RWPE2 (cell line): ENCODE results near the gene NAV2.
A peak's percentile ranks its signal among the peaks of the same experiment; 100 is the strongest.

ENCODE experiments used
- ATAC-seq: fragments of 200-7000 bp; cut with Tn5 transposase; 3 replicates; pipeline ENCODE4 v1.9.1; 2021; ENCODE audit warnings: low read depth
- DNase-seq: peaks from one replicate; pipeline ENCODE4 v3.0.0-alpha.2; 2020; ENCODE audit warnings: low spot score
- H3K27ac ChIP-seq: fragments of 450-650 bp; 2 replicates; pipeline ENCODE4 v1.5.1; 2017; ENCODE audit warnings: mild to moderate bottlenecking; ENCODE audit not compliant: poor library complexity, severe bottlenecking
- H3K27me3 ChIP-seq: fragments of 250-450 bp; sonication (Bioruptor Pico); 2 replicates; pipeline ENCODE4 v1.5.1; 2021; ENCODE audit warnings: mild to moderate bottlenecking, moderate library complexity; ENCODE audit not compliant: insufficient read depth, poor library complexity, severe bottlenecking
- H3K36me3 ChIP-seq: fragments of 250-450 bp; sonication (Bioruptor Pico); 2 replicates; pipeline ENCODE4 v1.5.1; 2020; ENCODE audit warnings: low read depth, mild to moderate bottlenecking, moderate library complexity
- H3K4me1 ChIP-seq: fragments of 250-450 bp; sonication (Bioruptor Pico); 2 replicates; pipeline ENCODE4 v1.5.1; 2021; ENCODE audit warnings: mild to moderate bottlenecking, moderate library complexity; ENCODE audit not compliant: insufficient read depth, poor library complexity, severe bottlenecking
- H3K4me3 ChIP-seq: fragments of 250-450 bp; sonication (Bioruptor Pico); 2 replicates; pipeline ENCODE4 v1.5.1; 2021; ENCODE audit warnings: mild to moderate bottlenecking, moderate library complexity; ENCODE audit not compliant: severe bottlenecking
- H3K9me3 ChIP-seq: fragments of 250-450 bp; sonication (Bioruptor Pico); 2 replicates; pipeline ENCODE4 v1.5.1; 2021; ENCODE audit warnings: mild to moderate bottlenecking, moderate library complexity; ENCODE audit not compliant: severe bottlenecking
- TF ChIP-seq, protein P1 (sequence below): fragments of 450-650 bp; IDR thresholded peaks from one replicate; pipeline ENCODE4 v1.5.1; 2017; ENCODE audit warnings: mild to moderate bottlenecking, moderate library complexity; ENCODE audit not compliant: poor library complexity, severe bottlenecking

Gene NAV2

DNA sequence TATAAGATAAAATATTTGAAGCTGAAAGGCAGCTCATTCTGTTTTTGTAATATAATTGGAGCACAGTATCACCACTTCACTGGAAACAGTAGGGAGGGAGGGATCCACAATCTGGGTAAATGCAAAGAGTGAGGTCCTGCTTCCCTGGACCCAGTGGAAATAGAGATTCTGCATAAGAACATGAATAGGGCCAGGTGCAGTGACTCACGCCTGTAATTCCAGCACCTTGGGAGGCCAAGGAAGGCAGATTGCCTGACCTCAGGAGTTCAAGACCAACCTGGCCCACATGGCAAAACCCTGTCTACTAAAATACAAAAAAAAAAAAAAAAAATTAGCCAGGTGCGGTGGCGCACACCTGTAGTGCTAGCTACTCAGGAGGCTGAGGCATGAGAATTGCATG, 303.9 kb downstream of the NAV2 start:
- Histone ChIP-seq H3K4me3 (no peak overlapping the region), H3K9me3 (no peaks in the 10 kb centered on the region), H3K27me3 (no peaks in the 10 kb centered on the region), H3K36me3 (no peaks in the 10 kb centered on the region), H3K4me1 (peaks cover 29% of the 10 kb centered on the region), H3K27ac (peak overlapping the region; percentile 30)
- ATAC-seq (no peak), DNase-seq (no peak)
- TF ChIP-seq, protein P1, sequence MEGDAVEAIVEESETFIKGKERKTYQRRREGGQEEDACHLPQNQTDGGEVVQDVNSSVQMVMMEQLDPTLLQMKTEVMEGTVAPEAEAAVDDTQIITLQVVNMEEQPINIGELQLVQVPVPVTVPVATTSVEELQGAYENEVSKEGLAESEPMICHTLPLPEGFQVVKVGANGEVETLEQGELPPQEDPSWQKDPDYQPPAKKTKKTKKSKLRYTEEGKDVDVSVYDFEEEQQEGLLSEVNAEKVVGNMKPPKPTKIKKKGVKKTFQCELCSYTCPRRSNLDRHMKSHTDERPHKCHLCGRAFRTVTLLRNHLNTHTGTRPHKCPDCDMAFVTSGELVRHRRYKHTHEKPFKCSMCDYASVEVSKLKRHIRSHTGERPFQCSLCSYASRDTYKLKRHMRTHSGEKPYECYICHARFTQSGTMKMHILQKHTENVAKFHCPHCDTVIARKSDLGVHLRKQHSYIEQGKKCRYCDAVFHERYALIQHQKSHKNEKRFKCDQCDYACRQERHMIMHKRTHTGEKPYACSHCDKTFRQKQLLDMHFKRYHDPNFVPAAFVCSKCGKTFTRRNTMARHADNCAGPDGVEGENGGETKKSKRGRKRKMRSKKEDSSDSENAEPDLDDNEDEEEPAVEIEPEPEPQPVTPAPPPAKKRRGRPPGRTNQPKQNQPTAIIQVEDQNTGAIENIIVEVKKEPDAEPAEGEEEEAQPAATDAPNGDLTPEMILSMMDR, result no peak

DNA sequence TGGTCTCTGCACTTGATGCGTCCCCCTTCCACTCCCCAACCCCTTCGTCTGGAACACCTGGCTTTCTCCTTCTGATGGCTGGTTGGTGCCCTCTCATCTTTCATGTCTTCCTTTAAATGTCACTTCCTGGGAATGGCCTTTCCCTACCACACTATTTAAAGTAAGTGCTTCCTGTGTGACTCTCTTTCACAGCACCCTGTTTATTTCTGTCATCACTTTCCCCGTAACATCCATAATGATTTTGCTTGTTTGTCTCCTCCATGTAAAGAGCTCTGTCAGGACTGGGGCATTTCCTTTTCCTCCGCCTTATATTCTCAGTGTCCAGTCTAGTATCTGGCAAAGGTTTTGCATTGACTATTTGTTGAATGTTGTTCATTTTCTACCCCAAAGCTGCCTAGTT, 304.7 kb downstream of the NAV2 start:
- Histone ChIP-seq H3K27ac (no peak overlapping the region), H3K9me3 (no peaks in the 10 kb centered on the region), H3K4me1 (peaks cover 29% of the 10 kb centered on the region), H3K4me3 (no peak overlapping the region), H3K27me3 (no peaks in the 10 kb centered on the region), H3K36me3 (no peaks in the 10 kb centered on the region)
- DNase-seq (no peak), ATAC-seq (no peak)
- TF ChIP-seq, protein P1, result no peak

DNA sequence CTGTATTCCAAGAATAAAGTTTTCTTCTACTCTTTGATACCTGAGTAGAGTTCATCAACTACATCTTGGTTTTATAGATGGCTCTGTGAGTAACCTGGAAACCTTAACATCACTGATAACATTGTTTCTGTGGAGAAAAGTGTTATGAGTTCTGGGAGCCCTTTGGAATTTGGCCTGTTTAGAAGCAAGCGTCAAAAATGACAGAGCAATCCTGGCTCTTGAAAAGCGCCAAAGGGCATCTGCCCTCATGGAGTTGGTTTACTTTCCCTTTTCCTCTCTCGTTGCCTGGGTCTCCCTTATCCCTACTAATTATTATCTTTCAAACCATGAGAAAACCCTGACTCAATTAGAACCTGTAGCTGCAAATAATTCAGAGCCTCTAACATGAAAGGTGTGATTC, 307.6 kb downstream of the NAV2 start:
- Histone ChIP-seq H3K4me3 (no peak overlapping the region), H3K27ac (no peak overlapping the region), H3K36me3 (no peaks in the 10 kb centered on the region), H3K4me1 (peaks cover 23% of the 10 kb centered on the region), H3K27me3 (no peaks in the 10 kb centered on the region), H3K9me3 (no peaks in the 10 kb centered on the region)
- ATAC-seq (no peak), DNase-seq (no peak)
- TF ChIP-seq, protein P1, result no peak

GRCh38 chr11:20020716-20021115, 308.1 kb downstream of the NAV2 start:
- Histone ChIP-seq H3K4me3 (no peak overlapping the region), H3K36me3 (no peaks in the 10 kb centered on the region), H3K4me1 (peaks cover 24% of the 10 kb centered on the region), H3K27ac (no peak overlapping the region), H3K9me3 (no peaks in the 10 kb centered on the region), H3K27me3 (no peaks in the 10 kb centered on the region)
- ATAC-seq (no peak), DNase-seq (no peak)
- TF ChIP-seq, protein P1, result no peak

DNA sequence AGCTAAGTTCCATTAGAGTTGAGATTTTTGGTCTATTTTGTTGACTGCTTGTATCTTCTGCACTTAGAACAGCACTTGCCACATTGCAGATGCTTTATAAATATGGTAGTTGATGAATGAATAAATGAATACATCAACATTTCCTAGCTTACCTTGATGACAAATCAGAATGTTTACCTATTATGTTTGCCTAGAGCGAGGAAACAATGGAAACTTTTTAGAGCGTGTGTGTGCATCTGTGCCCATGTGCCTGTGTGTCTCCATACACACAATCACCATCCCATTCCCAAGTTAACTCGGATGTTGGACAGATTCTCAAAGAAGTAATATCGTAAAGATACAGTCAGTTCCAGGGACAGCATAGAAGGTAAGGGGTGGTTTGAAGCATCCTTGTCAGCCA, 308.6 kb downstream of the NAV2 start:
- Histone ChIP-seq H3K27ac (peak overlapping the region; percentile 89), H3K4me1 (peaks cover 20% of the 10 kb centered on the region), H3K27me3 (no peaks in the 10 kb centered on the region), H3K36me3 (no peaks in the 10 kb centered on the region), H3K4me3 (no peak overlapping the region), H3K9me3 (no peaks in the 10 kb centered on the region)
- DNase-seq (no peak), ATAC-seq (no peak)
- TF ChIP-seq, protein P1, result no peak
